GM08714 (cell line): ENCODE data around the gene P2RY4.

Source experiments
- H3K4me3 ChIP-seq: fragments of 200-500 bp; sonication (Bioruptor generic); 2 replicates; pipeline ENCODE4 v1.5.1; 2014; ENCODE audit warnings: mild to moderate bottlenecking, low read length, inconsistent platforms
- ZNF274 ChIP-seq: IDR thresholded peaks from 2 replicates; pipeline ENCODE4 v1.6.1; 2012; ENCODE audit warnings: mild to moderate bottlenecking, low read depth, low read length

P2RY4 gene

DNA sequence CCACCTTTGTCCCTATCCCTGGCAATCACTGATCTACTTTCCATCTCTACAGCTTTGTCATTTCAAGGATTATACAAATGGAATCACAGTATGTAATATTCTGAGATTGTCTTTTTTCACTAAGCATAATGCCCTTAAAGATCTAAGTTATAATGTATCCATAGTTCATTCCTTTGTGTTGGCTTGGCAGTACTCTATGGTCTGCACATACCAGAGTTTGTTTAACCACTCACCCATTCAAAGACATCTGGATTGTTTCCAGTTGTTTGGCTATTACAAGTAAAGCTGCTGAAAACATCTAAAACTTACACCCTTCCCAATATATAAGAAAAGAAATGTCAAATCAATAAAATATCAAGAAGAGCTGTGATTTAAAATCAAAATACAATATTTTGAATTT is 51.5 kb downstream of the P2RY4 start:
- TF ChIP-seq ZNF274, result no peak
- no peak overlapping the region for H3K4me3 ChIP-seq
